SK-N-SH treated with all-trans-retinoic acid at 6 μM for 48 hours (cell line): ENCODE results near the gene PARP11.

Experiments
- OSR1 ChIP-seq: fragments of 250-450 bp; sonication (Bioruptor Pico); IDR thresholded peaks from 2 replicates; pipeline ENCODE4 v1.8.0; 2022; ENCODE audit warnings: moderate library complexity, mild to moderate bottlenecking, inconsistent platforms
- POU6F1 ChIP-seq: fragments of 250-450 bp; sonication (Bioruptor Pico); IDR thresholded peaks from 2 replicates; pipeline ENCODE4 v1.8.0; 2021; ENCODE audit warnings: low read depth, mild to moderate bottlenecking, moderate library complexity, borderline replicate concordance
- SNAI2 ChIP-seq: fragments of 250-450 bp; sonication (Bioruptor Pico); IDR thresholded peaks from 2 replicates; pipeline ENCODE4 v1.5.0; 2020; ENCODE audit warnings: mild to moderate bottlenecking, moderate library complexity
- TCF4 ChIP-seq: fragments of 250-450 bp; sonication (Bioruptor Pico); IDR thresholded peaks from 2 replicates; pipeline ENCODE4 v1.8.0; 2021; ENCODE audit warnings: mild to moderate bottlenecking, moderate library complexity, borderline replicate concordance
- TOX ChIP-seq: fragments of 250-450 bp; sonication (Bioruptor Pico); IDR thresholded peaks from 2 replicates; pipeline ENCODE4 v1.8.0; 2021; ENCODE audit warnings: mild to moderate bottlenecking, moderate library complexity, borderline replicate concordance
- ZC3H10 ChIP-seq: fragments of 250-450 bp; sonication (Bioruptor Pico); IDR thresholded peaks from 2 replicates; pipeline ENCODE4 v1.5.1; 2021; ENCODE audit warnings: mild to moderate bottlenecking, moderate library complexity
- ZFP3 ChIP-seq: fragments of 250-450 bp; sonication (Bioruptor Pico); IDR thresholded peaks from 2 replicates; pipeline ENCODE4 v1.5.0; 2020; ENCODE audit warnings: mild to moderate bottlenecking, moderate library complexity
- ZFP30 ChIP-seq: fragments of 450-650 bp; formaldehyde crosslinking; IDR thresholded peaks from 2 replicates; pipeline ENCODE4 v1.5.0; 2022; ENCODE audit warnings: mild to moderate bottlenecking, moderate library complexity
- ZNF565 ChIP-seq: fragments of 450-650 bp; formaldehyde crosslinking; conservative IDR thresholded peaks from 2 replicates; pipeline ENCODE4 v1.5.0; 2020; ENCODE audit warnings: low read depth, mild to moderate bottlenecking, moderate library complexity
- ZNF70 ChIP-seq: fragments of 450-650 bp; formaldehyde crosslinking; IDR thresholded peaks from 2 replicates; pipeline ENCODE4 v1.5.0; 2020; ENCODE audit warnings: mild to moderate bottlenecking, moderate library complexity
- TF ChIP-seq, protein P1 (sequence below): fragments of 250-450 bp; sonication (Bioruptor Pico); IDR thresholded peaks from 2 replicates; pipeline ENCODE4 v1.5.1; 2020; ENCODE audit warnings: low read depth, mild to moderate bottlenecking, moderate library complexity

GRCh38 chr12:3832738-3833137, 40.5 kb downstream of the PARP11 start:
- no peak for TF ChIP-seq ZFP30 (CRISPR knock-in tag)
- no peak for TF ChIP-seq ZNF70 (CRISPR knock-in tag)
- no peak for TF ChIP-seq ZFP3 (CRISPR knock-in tag)
- no peak for TF ChIP-seq TOX (CRISPR knock-in tag)
- no peak for TF ChIP-seq ZC3H10 (CRISPR knock-in tag)
- no peak for TF ChIP-seq OSR1 (CRISPR knock-in tag)
- TF ChIP-seq ZNF565 = no peak
- TF ChIP-seq SNAI2 = no peak
- TF ChIP-seq POU6F1 = no peak
- TF ChIP-seq, protein P1, sequence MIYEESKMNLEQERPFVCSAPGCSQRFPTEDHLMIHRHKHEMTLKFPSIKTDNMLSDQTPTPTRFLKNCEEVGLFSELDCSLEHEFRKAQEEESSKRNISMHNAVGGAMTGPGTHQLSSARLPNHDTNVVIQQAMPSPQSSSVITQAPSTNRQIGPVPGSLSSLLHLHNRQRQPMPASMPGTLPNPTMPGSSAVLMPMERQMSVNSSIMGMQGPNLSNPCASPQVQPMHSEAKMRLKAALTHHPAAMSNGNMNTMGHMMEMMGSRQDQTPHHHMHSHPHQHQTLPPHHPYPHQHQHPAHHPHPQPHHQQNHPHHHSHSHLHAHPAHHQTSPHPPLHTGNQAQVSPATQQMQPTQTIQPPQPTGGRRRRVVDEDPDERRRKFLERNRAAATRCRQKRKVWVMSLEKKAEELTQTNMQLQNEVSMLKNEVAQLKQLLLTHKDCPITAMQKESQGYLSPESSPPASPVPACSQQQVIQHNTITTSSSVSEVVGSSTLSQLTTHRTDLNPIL (CRISPR knock-in tag) = no peak
- no peak for TF ChIP-seq TCF4 (CRISPR knock-in tag)
